CD14-positive monocyte (primary cell): ENCODE data around the gene PPP2R3A. TPM values are rescaled to one million over a fixed set of nuclear protein-coding genes. Genes with fewer than 3 reads are reported as not detected.
A peak's percentile ranks its signal among the peaks of the same experiment; 100 is the strongest.

Experiments used
- DNase-seq, 3 donors: peaks; one replicate each; pipeline ENCODE4 v3.0.0-alpha.2; 2011 to 2022
- H2AFZ ChIP-seq: 2 replicates; pipeline ENCODE4 v1.6.0; 2012; ENCODE audit warnings: mild to moderate bottlenecking, low read depth, low read length, inconsistent platforms; ENCODE audit not compliant: insufficient read depth, poor library complexity, severe bottlenecking
- H3K27ac ChIP-seq, 2 donors: 1 replicate in 1 of 2; 2 replicates in 1 of 2; pipeline ENCODE4 v1.5.1; 2012 to 2013; ENCODE audit warnings: low read length in 2 of 2, control low read depth in 1 of 2, inconsistent platforms in 1 of 2, low read depth in 1 of 2, mild to moderate bottlenecking in 1 of 2
- H3K27me3 ChIP-seq, 2 donors: one replicate each; pipeline versions ENCODE4 v1.6.0 to v1.6.1; 2011 to 2013; ENCODE audit warnings: low read length in 2 of 2; ENCODE audit not compliant: control insufficient read depth in 2 of 2, insufficient read depth in 2 of 2
- H3K36me3 ChIP-seq, 2 donors: replicated peaks in 1 of 2; 1 replicate in 1 of 2; 2 replicates in 1 of 2; pipeline versions ENCODE4 v1.5.1 to v1.6.1; 2012 to 2013; ENCODE audit warnings: low read length in 2 of 2, control low read depth in 1 of 2, inconsistent platforms in 1 of 2, mild to moderate bottlenecking in 1 of 2; ENCODE audit not compliant: insufficient read depth in 2 of 2, control insufficient read depth in 1 of 2
- H3K4me1 ChIP-seq, 2 donors: 1 replicate in 1 of 2; 2 replicates in 1 of 2; pipeline versions ENCODE4 v1.5.1 to v1.6.1; 2012 to 2013; ENCODE audit warnings: low read length in 2 of 2, control low read depth in 1 of 2, inconsistent platforms in 1 of 2, mild to moderate bottlenecking in 1 of 2, moderate library complexity in 1 of 2; ENCODE audit not compliant: insufficient read depth in 2 of 2, control insufficient read depth in 1 of 2
- H3K4me2 ChIP-seq: replicated peaks from 2 replicates; pipeline ENCODE3; 2012; ENCODE audit warnings: low read length, moderate library complexity, mild to moderate bottlenecking; ENCODE audit not compliant: poor library complexity, severe bottlenecking; ENCODE audit errors: extremely low read depth
- H3K4me3 ChIP-seq, 3 experiments: fragments of 200-600 bp in 1 of 3; sonication (generic) in 1 of 3; replicated peaks in 1 of 3; 1 replicate in 2 of 3; 2 replicates in 1 of 3; pipeline ENCODE4 v1.5.1; 2011 to 2013; ENCODE audit warnings: low read length in 3 of 3, mild to moderate bottlenecking in 3 of 3, control low read depth in 2 of 3, low read depth in 2 of 3, inconsistent platforms in 1 of 3, moderate library complexity in 1 of 3
- H3K79me2 ChIP-seq: 2 replicates; pipeline ENCODE4 v1.6.0; 2012; ENCODE audit warnings: mild to moderate bottlenecking, control low read depth, inconsistent platforms, low read length, moderate library complexity; ENCODE audit not compliant: insufficient read depth
- H3K9ac ChIP-seq: 2 replicates; pipeline ENCODE4 v1.6.0; 2017; ENCODE audit warnings: low read length, mild to moderate bottlenecking; ENCODE audit not compliant: insufficient read depth, poor library complexity, severe bottlenecking
- H3K9me3 ChIP-seq, 2 donors: replicated peaks in 1 of 2; 1 replicate in 1 of 2; 2 replicates in 1 of 2; pipeline versions ENCODE4 v1.5.1 to v1.6.1; 2012 to 2013; ENCODE audit warnings: low read length in 2 of 2, control low read depth in 1 of 2; ENCODE audit not compliant: control insufficient read depth in 1 of 2, insufficient read depth in 1 of 2
- H4K20me1 ChIP-seq: 2 replicates; pipeline ENCODE4 v1.6.0; 2012; ENCODE audit warnings: mild to moderate bottlenecking, low read length, control low read depth, moderate library complexity; ENCODE audit not compliant: insufficient read depth
- H3K27ac Mint-ChIP-seq, 7 donors: one replicate each; pipeline ENCODE4 v1.8.0; 2020; ENCODE audit warnings: mild to moderate bottlenecking in 7 of 7, mixed read lengths in 7 of 7, moderate library complexity in 6 of 7, inconsistent platforms in 2 of 7
- H3K27me3 Mint-ChIP-seq, 3 donors: one replicate each; pipeline ENCODE4 v1.8.0; 2021 to 2022; ENCODE audit warnings: low read depth in 3 of 3, mild to moderate bottlenecking in 3 of 3, mixed read lengths in 3 of 3, moderate library complexity in 3 of 3, inconsistent platforms in 1 of 3
- H3K36me3 Mint-ChIP-seq, 2 donors: one replicate each; pipeline ENCODE4 v1.8.0; 2020; ENCODE audit warnings: mixed read lengths in 2 of 2, inconsistent platforms in 1 of 2, mild to moderate bottlenecking in 1 of 2
- H3K4me1 Mint-ChIP-seq: one replicate; pipeline ENCODE4 v1.8.0; 2020; ENCODE audit warnings: mild to moderate bottlenecking, mixed read lengths
- H3K4me3 Mint-ChIP-seq, 2 donors: one replicate each; pipeline ENCODE4 v1.8.0; 2020; ENCODE audit warnings: mild to moderate bottlenecking in 2 of 2, mixed read lengths in 2 of 2, moderate library complexity in 1 of 2
- H3K9me3 Mint-ChIP-seq, 7 donors: one replicate each; pipeline ENCODE4 v1.8.0; 2020 to 2022; ENCODE audit warnings: mixed read lengths in 7 of 7, mild to moderate bottlenecking in 6 of 7, moderate library complexity in 6 of 7, inconsistent platforms in 2 of 7
- CTCF ChIP-seq: fragments of 200-600 bp; IDR thresholded peaks from one replicate; pipeline ENCODE4 v1.8.0; 2022; ENCODE audit warnings: antibody characterized with exemption, mild to moderate bottlenecking
- WGBS: methylation state at CpG from one replicate; pipeline ENCODE4 v1.1.5; 2013; ENCODE audit warnings: missing lambda C conversion rate; ENCODE audit not compliant: insufficient coverage; 5-methylcytosine and 5-hydroxymethylcytosine counted together
- intact Hi-C, 2 donors: fragments of 100-400 bp; cut with micrococcal nuclease; formaldehyde crosslinking; loops; one replicate each; pipeline versions ENCODE4 v1.15.0 to v1.15.1; 2023
- polyA plus RNA-seq, 3 donors: library from polyadenylated mRNA; depleted of rRNA in 1 of 3; unstranded in 2 of 3; stranded (reverse) in 1 of 3; fragments of 300-500 nt in 2 of 3; fragments of >200 nt in 1 of 3; fragmentation: Illumina TruSeq in 2 of 3; gene quantifications; 1 replicate in 2 of 3; 2 replicates in 1 of 3; pipeline ENCODE4 v1.2.3, GENCODE V29; 2012 to 2021

PPP2R3A gene
- polyA plus RNA-seq, 3 donors: 0.09 to 0.15 (median 0.10) TPM

- no peaks in the 10 kb centered on the region for H3K36me3 ChIP-seq
These were observed 14.8 kb downstream of the PPP2R3A start for GRCh38 chr3:135980343-135980742.

GRCh38 chr3:135981701-135982403 lies 16.3 kb downstream of the PPP2R3A start:
- Mint-ChIP-seq H3K36me3 (no peaks in the 10 kb centered on the region), H3K4me1 (no peaks in the 10 kb centered on the region), H3K27ac (no peak overlapping the region), H3K9me3 (peaks cover 0 to 1% (median 0%) of the 10 kb centered on the region in 7 donors), H3K4me3 (no peak overlapping the region), H3K27me3 (peaks cover 0 to 1% (median 0%) of the 10 kb centered on the region in 3 donors)
- Histone ChIP-seq H3K4me3 (no peak overlapping the region), H3K27me3 (no peaks in the 10 kb centered on the region), H3K9ac (no peak overlapping the region), H3K9me3 (no peaks in the 10 kb centered on the region), H3K79me2 (no peaks in the 10 kb centered on the region), H3K27ac (no peak overlapping the region), H3K4me1 (no peaks in the 10 kb centered on the region), H4K20me1 (no peaks in the 10 kb centered on the region), H3K36me3 (no peaks in the 10 kb centered on the region), H2AFZ (no peak overlapping the region), H3K4me2 (no peak overlapping the region)
- intact Hi-C loops: no loop called here
- 100% methylated on average over 3 of the region's 4 CpGs for WGBS
- no peak for TF ChIP-seq CTCF
- no peak for DNase-seq

More at GRCh38 chr3:135980343-135980742, 14.8 kb downstream of the PPP2R3A start:
- TF ChIP-seq CTCF: no peak
- no peaks in the 10 kb centered on the region for H3K36me3 Mint-ChIP-seq
- Histone ChIP-seq H3K9me3 (no peaks in the 10 kb centered on the region), H3K4me2 (no peak overlapping the region), H3K4me3 (no peak overlapping the region), H3K79me2 (no peaks in the 10 kb centered on the region), H4K20me1 (no peaks in the 10 kb centered on the region), H2AFZ (no peak overlapping the region), H3K27me3 (no peaks in the 10 kb centered on the region), H3K27ac (no peak overlapping the region), H3K9ac (no peak overlapping the region), H3K4me1 (no peaks in the 10 kb centered on the region)
- peaks cover 0 to 1% (median 0%) of the 10 kb centered on the region in 3 donors for H3K27me3 Mint-ChIP-seq
- no peak for DNase-seq
- H3K9me3 Mint-ChIP-seq: peaks cover 0 to 1% (median 0%) of the 10 kb centered on the region in 7 donors
- H3K27ac Mint-ChIP-seq: peak overlapping the region in 1 of 7 donors; percentile 1
- 100% methylated on average over 1 of the region's 2 CpGs for WGBS
- intact Hi-C loops: no loop called here
- H3K4me1 Mint-ChIP-seq: no peaks in the 10 kb centered on the region
- no peak overlapping the region for H3K4me3 Mint-ChIP-seq
